HG03521 (cell line): Measurements from ENCODE around the gene NFKBIB.
"Not testable (repeated sequence)": the region's sequence is repeated elsewhere in the genome, so short reads cannot be mapped to it uniquely, and the experiment has no call there.

Source experiments
- ATAC-seq: cut with Tn5 transposase; IDR thresholded peaks from one replicate; pipeline ENCODE4 v1.9.1; 2021; ENCODE audit warnings: mild to moderate bottlenecking, moderate library complexity; ENCODE audit not compliant: unreplicated experiment

NFKBIB gene

DNA sequence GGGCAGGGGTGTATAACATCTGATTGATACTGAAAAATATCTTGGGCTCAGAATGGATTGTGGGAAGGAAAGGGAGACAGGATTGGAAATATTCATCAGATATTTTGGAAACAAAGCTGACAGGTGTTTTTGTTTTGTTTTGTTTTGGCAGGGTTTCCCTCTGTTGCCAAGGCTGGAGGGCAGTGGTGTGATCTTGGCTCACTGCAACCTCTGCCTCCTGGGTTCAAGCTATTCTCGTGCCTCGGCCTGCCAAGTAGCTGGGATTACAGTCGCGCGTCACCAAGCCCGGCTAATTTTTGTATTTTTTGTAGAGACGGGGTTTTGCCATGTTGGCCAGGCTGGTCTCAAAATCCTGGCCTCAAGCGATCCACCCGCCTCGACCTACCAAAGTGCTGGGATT is 26.4 kb upstream of the NFKBIB start:
- ATAC-seq: not testable (repeated sequence)

DNA sequence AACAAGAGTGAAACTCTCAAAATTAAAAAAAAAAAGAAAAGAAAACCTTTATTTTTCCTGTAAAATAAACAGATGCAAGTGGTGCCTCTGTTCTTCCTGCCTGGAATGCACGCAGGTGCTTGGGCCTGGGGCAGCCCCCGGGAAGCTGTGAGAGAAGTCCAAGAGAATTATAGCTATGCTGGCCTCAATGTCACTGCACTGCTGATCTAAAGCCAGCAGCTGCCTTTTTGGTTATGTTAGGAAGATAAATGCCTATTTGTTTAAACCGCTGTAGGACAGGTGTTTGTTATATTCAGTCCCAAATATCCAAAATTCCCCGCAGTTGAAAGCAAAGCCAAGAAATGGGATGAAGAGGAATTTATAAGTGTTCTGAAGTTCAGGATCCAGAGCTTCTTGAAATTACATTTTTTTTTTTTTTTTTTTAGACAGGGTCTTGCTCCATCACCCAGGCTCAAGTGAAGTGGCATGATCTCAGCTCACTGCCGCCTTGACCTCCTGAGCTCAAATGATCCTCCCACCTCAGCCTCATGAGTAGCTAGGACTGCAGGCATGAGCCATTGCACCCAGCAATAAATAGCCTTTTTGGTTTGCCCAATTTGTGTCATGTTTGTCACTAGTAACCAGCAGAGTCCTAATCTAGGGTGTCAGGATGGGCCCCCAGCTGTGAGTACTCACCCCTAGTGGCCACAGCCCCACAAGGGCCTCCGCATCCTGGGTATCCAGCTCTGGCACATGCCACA is 23.9 kb upstream of the NFKBIB start:
- ATAC-seq: no peak

DNA sequence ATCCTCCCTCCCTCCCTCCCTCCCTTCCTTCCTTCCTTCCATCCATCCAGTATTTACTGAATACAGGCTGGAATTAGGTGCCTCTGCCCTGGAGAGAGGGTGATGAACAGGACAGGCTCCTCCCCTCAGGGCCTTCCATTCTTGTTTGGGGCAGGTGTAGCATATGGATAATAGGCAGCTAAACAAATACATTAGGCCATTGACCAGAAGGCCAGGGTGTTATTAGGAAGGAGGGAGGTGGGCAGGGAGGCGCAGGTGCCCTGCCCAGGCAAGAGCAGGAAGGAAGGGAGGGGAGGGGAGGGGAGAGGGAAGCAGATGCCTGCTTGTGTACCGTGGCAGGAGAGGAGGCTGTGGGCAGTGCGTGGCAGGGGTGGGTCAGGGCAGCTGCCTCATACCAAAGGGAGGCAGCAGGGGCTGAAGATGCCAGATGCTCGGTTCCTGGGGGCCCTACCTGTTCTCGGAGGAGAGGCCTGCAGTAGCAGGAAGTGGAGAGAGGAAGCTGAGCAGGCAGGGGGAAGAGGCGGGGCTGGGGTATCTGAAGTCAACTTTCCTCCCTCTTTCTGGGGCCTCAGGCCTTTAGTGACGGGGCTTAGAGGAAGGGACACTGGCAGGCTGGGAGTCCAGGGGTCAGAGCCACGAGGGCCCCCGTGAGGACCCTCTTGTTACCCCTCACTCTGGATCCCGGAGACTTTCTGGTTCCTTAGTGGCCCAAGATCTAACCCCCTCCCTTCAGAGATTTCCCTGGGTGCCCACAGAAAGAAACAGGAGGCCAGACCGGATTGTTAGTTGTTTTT is 21.8 kb upstream of the NFKBIB start, which contains the start of gene RINL:
TSS of gene RINL (minus strand) at position 495 of the 794 bp plus-strand sequence. CDS start 1,533 bp downstream, outside the sequence.
- ATAC-seq: no peak

DNA sequence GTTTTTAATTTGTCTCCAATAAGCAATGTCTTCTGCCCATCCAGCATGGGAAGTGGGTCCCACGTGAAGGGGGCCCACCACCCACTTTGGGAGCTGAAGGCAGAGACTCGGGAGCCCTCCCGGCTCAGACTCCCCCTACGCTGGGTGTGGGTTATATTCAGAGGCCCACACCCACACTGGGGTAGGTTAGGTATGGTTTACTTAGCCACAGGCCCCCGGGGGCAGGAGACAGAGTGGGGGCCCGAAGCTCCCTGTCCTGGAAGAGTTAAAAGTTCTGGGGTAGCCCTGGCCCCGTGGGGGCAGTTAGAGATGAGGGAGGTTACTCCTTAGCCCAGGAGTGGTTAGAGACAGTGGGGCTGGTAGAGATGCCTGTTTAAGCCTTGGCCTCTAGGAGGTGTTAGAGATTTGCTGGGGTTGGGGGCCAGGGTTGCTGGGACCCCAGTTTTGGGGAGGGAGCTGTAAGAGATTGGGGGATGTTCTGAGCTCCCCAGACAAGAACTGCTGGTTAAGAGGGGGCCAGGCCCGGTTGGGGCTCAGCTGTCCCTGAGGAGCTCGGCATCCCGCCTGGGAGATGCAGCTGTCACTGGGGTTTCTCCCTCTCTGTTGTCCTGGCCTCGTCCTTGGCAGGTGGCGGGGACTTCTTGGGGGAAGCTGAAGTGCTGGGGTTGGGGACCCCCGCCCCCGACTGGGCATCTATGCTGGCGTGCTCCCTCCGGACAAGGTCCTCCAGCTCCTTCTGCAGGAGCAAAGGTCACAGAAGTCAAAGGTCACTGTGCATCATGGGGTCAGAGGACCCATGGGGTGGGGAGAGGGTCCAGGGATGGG is 21.0 kb upstream of the NFKBIB start:
- ATAC-seq: no peak

DNA sequence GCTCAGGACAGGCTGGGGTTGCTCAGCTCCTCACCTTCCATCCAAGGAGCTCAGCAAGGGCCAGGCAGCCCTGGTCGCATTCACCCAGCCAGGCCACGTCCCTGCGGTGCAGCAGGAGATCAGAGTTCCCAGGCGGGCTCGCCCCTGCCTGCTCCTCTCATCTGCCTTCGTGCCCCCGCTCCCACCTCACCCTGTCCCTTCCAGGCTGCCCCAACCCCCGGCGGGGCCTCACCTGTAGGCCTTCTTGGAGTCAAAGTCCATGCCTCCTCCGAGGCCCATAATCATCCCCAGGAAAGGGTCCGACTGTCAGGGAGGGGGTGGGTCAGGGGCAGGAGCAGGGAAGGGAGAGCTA is 20.4 kb upstream of the NFKBIB start:
- ATAC-seq: no peak

DNA sequence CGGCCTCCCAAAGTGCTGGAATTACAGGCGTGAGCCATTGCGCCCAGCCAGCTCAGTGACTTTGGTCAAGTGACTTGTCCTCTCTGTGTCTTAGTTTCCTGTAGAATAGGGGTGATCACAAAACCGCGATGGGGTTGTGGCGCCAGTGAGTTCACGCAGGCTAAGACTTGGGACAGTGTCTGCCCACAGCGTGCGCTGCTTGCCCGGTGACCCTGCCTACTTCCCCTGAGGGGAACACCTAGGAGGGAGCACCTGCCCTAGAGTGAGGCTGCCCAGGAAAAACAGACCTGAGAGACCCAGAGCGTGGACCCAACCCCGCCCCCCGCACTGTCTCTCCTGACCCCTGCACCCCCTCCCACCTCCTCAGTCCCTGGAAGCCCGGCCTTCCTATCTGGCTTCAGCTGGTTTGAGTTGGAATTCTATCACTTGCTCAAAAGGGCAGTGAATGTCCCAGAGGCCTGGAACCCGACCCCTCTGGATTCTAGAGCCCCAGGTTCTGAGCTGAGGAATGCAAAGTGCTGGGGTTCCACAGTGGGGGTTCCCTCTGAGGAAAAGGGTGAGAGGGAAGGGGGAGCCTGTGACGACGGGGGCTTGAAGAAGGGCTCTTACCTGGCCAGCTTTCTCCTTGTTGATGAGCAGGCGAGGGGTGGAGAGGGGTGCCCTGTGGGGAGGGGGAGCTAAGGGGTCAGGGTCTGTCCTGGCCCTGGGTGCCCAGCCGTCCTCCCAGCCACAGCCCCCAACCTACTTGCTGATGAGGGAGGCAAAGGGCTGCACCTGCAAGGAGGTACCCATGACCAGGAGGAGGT is 19.5 kb upstream of the NFKBIB start:
- ATAC-seq: no peak

DNA sequence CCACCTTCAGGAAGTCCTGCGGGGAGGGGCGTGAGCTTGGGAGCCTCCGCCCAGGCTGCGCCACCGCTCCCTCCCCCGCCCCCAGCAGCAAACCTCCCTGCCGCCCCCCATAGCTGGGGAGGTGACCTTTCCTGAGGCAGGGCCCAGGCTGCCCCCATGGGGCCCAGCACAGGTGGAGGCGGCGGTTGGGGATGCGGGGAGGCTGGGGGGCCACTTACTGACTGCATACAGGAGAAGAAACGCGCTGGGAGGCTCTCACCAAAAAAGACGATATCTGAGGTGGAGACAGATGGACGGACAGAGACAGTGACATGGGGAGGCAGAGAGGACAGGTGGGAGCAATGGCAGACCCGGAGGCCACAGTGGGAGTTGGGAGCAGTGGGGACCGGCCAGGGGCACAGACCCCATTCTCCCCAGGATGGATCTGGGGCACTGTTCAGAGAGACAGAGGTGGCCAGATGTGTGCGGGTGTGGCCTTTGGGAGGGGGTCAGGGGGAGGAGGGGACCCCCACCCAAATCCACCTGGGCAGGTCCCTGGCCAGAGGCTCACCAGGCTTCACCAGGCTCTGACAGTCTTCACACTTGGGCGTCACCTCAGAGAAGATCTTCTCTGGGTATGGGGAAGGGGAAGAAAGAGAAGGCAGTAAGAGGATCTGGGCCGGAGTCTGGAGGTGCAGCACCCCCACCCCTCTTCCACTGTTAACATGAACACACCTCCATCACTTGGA is 18.7 kb upstream of the NFKBIB start:
- no peak for ATAC-seq

DNA sequence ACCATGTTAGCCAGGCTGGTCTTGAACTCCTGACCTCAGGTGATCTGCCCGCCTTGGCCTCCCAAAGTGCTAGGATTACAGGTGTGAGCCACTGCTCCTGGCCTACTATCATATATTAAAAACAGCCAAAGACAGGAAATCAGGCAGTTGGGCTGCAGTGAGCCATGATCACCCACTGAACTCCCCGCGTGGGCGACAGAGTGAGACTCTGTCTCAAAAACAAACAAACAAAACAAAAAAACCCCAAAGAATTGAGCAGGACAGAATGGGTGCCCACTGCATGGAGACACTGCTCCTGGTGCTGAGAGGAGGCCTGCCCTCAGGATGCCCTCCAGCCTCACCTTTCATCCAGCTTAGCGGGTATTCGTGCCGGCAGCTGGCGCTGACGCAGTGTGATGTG is 16.5 kb upstream of the NFKBIB start:
- ATAC-seq: no peak

DNA sequence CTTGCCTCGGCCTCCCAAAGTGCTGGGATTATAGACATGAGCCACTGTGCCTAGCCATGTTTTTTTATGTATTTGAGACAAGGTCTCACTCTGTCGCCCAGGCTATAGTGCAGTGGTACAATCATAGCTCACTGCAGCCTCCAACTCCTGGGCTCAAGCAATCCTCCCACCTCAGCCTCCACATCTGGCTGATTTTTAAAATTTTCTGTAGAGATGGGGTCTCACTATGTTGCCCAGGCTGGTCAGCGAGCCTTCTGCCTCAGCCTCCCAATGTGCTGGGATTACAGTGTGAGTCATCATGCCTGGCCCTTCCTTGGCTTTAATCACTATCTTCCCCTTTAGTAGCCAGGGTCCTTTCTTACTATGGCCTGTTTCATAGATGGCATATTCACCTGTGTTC is 15.1 kb upstream of the NFKBIB start:
- ATAC-seq: not testable (repeated sequence)

DNA sequence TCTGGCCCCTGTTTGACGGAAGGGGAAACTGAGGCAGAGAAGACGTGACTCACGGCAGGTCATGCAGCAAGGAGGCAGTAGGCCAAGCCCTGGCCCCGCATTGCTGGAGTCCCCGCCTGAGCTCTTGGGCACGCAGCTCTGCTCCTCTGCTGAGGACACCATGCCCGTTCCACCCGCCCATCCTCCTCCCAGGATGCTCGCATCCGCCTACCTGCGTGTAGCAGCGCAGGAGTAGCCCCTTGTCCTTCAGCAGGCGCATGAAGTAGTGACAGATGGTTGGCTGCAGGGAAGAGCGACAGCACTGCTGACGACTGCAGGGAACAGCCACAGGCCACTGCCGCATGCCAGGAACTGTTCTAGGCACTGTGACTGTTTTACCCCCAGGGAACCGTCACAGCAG is 10.9 kb upstream of the NFKBIB start:
- no peak for ATAC-seq

DNA sequence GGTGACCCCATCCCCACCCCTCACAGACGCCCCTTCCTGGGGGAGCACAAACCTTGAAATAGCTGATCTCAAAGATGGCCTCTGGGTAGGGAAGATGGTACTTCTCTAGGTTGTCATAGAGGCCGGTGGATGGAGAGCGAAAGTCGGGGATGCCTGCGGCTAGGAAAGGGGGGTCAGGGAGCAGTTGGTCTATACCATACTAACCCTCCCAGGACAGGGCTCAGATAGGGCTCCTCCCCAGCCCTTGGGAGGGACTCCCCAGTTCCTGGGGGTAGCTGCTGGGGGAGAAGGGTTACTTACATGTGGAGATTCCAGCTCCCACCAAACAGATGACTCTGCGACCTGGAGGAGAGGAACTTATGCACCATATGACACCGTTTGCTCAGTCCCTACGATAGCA is 10.0 kb upstream of the NFKBIB start:
- ATAC-seq: no peak

DNA sequence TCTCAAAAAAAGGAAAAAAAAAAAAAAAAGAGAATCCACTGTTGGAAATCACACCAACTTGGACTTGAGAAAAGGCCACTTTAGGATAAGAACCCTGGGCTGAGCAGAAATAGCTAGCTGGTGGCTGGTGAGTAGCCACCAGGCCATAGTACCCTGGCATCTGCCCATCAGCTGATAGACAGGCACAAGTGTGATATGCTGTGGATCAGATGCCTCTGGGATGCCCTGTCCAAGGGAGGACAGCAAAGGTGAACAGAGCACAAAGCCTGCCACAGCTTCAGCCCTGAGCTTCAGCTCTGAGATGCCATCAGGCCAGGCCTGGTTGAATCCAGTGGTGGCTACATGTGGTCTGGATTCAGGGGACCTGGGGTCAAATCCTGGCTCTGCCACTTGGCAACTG is 9.1 kb upstream of the NFKBIB start:
- no peak for ATAC-seq

DNA sequence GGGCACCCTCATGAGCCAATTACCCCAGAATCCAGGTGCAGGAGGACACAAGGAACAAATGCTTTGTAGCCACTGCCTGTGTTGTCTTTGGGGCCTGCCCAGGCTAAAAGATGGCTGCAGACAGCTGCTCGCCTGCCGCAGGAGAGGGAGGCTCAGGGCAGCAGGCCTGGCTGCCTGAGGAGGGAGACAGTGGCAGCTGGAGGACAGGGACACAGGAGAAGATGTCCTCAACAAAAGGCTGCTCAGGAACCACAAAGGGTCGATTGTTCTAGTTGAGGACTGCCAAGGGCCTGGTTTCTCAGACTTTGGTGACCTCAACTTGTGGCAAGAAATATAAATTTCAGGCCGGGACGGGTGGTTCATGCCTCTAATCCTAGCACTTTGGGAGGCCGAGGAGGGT is 8.0 kb upstream of the NFKBIB start:
- ATAC-seq: no peak

DNA sequence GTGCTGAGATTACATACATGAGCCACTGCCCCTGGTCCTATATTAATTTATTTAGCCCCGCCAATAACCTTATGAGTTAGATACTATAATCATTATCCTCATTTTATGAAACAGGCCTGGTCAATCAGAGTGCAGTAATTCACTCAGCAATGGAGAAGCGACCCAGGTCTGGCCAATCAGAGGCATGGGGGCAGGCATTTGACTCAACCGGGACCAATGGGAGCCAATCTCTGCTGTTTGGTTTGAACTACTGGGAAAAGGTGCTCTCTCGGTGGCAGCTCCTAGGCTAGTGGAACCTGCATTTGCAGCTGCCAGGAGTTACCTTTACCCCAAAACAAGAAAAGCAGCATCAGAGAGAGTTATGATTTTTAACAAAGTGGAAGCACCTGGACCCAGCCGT is 6.9 kb upstream of the NFKBIB start:
- no peak for ATAC-seq

DNA sequence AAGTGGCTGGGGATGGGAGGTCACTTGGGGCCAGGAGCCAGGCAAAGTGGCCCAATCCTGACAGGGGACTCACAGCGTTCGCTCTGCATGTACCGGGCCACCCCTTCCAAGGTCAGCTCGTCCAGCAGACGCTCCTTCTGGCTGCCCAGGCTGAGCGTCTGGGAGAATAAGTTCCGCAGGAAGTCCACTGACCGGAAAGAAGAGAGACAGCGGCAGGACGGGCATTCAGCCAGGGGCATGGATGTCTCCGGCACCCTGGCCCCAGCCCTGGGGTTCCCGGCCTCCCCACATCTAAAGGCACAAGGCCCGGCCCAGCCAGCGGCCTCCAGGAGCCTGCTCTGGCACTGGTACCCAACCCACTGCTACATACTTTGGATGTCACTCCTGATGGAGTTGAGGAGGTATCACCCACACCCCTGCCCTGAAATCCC is 6.4 kb upstream of the NFKBIB start:
- no peak for ATAC-seq

DNA sequence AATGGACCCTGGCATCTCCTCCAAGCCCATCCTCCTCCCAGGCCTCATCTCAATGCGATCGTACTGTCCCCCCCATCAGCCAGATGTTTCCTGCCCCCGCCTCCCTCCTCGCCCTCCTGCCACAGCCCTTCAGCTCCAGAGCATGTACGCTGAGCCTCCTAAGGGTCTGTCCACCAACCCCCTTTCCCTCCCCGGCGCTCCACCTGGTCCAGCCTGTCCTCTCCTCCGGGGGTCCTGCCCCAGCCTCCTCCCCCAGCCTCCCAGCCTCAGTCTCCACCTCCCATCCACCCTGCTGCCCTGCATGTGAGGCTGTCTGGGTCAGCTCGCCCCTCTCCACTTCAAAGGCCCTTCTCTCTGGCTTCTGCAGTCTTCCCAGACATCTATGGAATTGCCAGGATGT is 4.8 kb upstream of the NFKBIB start:
- no peak for ATAC-seq

DNA sequence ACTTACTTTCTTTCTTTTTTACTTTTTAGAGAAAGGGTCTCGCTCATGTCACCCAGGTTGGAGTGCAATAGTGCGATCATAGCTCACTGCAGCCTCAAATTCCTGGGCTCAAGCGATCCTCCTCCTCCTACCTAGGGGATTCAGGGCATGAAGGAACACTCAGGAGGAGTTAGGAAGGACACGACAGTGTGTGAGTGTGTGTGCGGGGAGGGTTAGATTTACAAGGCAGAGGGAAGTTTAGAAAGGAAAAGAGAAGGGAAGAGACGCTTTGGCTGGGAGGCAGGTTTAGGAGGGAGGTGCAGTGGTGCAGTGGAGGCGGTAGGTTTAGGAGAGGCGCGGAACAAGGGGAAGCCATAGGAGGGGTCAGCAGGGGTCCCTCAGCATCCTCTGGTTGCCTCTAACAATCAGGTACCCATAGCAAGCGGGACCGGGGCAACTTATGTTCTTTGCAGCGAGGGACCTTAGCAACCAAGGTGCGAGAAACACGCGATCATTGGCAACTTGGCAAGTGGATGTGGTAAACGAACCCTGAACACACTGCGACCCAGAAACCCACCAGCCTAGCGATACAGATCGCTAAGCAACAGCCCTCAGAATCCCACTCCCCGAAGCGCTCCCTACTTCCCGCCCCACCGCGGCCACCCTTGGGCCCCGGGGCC is 852 bp upstream of the NFKBIB start:
- no peak for ATAC-seq

DNA sequence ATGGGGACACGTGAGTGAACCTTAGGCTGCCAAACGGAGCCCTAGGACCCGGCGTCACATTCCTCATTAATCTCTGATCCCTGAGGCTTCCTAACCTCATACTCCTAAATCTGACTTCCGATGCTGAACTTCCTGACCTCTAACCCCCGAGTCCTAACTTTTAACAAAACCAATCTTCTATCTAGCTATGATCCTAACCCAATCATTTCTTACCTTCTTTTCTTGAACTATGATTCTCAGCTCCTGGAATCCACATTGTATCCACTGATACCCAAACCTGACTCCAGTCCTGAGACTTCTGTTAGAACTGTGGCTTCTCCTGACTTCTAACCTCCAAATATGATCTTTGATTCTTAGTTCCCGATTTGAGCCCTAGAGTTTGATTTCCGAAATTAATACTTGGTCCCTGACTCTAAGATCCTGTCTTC is 447 bp downstream of the NFKBIB start:
- no peak for ATAC-seq

DNA sequence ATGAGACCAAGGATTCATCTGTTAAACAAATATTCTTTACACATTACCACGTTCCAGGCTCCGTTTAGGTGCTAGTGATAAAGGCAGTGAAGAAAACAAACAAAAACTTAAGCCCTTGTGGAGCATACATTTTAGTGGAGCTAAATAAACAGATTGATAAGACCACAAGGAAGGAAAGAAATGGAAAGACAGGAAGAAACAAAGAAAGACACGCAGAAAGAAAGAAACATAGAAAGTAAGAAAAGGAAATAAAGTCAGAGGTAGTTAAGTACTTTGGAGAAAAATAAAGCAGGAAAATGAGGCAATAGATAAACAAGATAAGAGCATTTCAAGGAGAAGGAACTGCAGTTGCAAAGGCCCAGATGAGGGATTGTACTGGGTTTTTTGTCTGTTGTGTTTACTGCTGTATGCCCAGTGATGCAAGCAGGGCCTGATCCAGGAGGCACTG is 998 bp downstream of the NFKBIB start:
- ATAC-seq: no peak
